WTC11 (cell line): ENCODE results near the gene FAM227B.
A peak's percentile ranks its signal among the peaks of the same experiment; 100 is the strongest.

ENCODE experiments used
- ATF1 ChIP-seq: sonication (generic); formaldehyde crosslinking; IDR thresholded peaks from 2 replicates; pipeline ENCODE4 v1.8.1; 2023; ENCODE audit warnings: mild to moderate bottlenecking, moderate library complexity, missing genetic modification reagents
- JUN ChIP-seq: sonication (generic); formaldehyde crosslinking; IDR thresholded peaks from 2 replicates; pipeline ENCODE4 v1.8.0; 2023; ENCODE audit warnings: mild to moderate bottlenecking, missing genetic modification reagents
- NR2C2 ChIP-seq: sonication (generic); formaldehyde crosslinking; IDR thresholded peaks from 2 replicates; pipeline ENCODE4 v1.8.0; 2022; ENCODE audit warnings: mild to moderate bottlenecking, missing genetic modification reagents
- NR3C1 ChIP-seq: sonication (generic); formaldehyde crosslinking; conservative IDR thresholded peaks from 2 replicates; pipeline ENCODE4 v1.8.1; 2023; ENCODE audit warnings: low read depth, mild to moderate bottlenecking, missing genetic modification reagents
- SMAD3 ChIP-seq: sonication (generic); formaldehyde crosslinking; IDR thresholded peaks from 2 replicates; pipeline ENCODE4 v1.8.0; 2022; ENCODE audit warnings: missing genetic modification reagents, mild to moderate bottlenecking, borderline replicate concordance
- TEAD4 ChIP-seq: sonication (generic); formaldehyde crosslinking; IDR thresholded peaks from 2 replicates; pipeline ENCODE4 v1.8.0; 2022; ENCODE audit warnings: mild to moderate bottlenecking, missing genetic modification reagents
- ZNF396 ChIP-seq: fragments of 250-450 bp; sonication (Bioruptor Pico); IDR thresholded peaks from 2 replicates; pipeline ENCODE4 v1.8.0; 2021; ENCODE audit warnings: mild to moderate bottlenecking, moderate library complexity, borderline replicate concordance
- ZNF423 ChIP-seq: fragments of 250-450 bp; sonication (Bioruptor Pico); IDR thresholded peaks from 2 replicates; pipeline ENCODE4 v2.1.2; 2022; ENCODE audit warnings: mild to moderate bottlenecking, moderate library complexity
- TF ChIP-seq, protein P1 (sequence below): sonication (generic); formaldehyde crosslinking; IDR thresholded peaks from 2 replicates; pipeline ENCODE4 v1.8.0; 2022; ENCODE audit warnings: mild to moderate bottlenecking, missing genetic modification reagents
- TF ChIP-seq, protein P2 (sequence below): fragments of 200-600 bp; IDR thresholded peaks from 2 replicates; pipeline ENCODE4 v1.8.0; 2022; ENCODE audit warnings: antibody characterized with exemption
- TF ChIP-seq, protein P3 (sequence below): sonication (generic); formaldehyde crosslinking; IDR thresholded peaks from 2 replicates; pipeline ENCODE4 v1.8.1; 2022; ENCODE audit warnings: missing genetic modification reagents, borderline replicate concordance
- TF ChIP-seq, protein P4 (sequence below): fragments of 250-450 bp; sonication (Bioruptor Pico); IDR thresholded peaks from 2 replicates; pipeline ENCODE4 v1.9.0; 2021; ENCODE audit warnings: mild to moderate bottlenecking

DNA sequence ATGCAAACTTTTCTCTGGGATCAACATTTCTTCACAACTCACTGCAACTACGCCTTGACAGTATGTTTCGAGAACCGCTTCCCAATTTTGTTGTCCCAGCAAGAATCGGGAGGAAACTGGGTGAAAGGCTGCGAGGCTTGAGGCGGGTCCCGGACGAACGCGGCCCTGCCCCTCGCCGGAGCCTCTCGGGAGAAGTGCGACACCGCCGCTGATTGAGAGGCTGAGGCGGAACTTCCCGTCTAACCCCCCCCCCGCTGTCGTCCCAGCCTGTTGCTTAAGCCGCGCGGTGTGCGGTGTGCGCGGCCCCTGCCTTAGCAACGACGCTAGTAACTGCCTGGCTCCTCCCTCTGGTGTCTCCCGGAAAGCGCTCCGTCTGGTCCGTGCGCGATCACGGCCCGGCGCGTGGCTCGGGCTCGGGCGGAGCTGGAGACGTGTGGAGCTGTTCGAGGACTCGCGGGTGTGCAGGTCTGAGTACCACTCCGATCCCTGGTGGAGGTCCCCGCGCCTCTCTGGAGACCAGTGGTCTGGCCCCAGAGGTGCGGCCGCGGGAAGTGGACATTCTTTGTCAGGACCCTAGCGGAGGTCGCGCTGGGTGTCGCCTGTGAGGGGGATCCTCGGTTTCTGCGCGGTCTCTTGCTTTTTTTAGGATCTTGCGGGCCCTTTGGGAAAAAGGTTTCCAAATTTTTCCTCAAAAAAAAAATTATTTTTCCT lies at the start of gene FAM227B, which contains the start of gene DTWD1:
- TF ChIP-seq, protein P1, sequence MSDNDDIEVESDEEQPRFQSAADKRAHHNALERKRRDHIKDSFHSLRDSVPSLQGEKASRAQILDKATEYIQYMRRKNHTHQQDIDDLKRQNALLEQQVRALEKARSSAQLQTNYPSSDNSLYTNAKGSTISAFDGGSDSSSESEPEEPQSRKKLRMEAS (CRISPR knock-in tag), result peak; percentile 97
- TF ChIP-seq, protein P2, sequence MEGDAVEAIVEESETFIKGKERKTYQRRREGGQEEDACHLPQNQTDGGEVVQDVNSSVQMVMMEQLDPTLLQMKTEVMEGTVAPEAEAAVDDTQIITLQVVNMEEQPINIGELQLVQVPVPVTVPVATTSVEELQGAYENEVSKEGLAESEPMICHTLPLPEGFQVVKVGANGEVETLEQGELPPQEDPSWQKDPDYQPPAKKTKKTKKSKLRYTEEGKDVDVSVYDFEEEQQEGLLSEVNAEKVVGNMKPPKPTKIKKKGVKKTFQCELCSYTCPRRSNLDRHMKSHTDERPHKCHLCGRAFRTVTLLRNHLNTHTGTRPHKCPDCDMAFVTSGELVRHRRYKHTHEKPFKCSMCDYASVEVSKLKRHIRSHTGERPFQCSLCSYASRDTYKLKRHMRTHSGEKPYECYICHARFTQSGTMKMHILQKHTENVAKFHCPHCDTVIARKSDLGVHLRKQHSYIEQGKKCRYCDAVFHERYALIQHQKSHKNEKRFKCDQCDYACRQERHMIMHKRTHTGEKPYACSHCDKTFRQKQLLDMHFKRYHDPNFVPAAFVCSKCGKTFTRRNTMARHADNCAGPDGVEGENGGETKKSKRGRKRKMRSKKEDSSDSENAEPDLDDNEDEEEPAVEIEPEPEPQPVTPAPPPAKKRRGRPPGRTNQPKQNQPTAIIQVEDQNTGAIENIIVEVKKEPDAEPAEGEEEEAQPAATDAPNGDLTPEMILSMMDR, result no peak
- TF ChIP-seq ATF1 (CRISPR knock-in tag) (no peak), ZNF423 (no peak), SMAD3 (CRISPR knock-in tag) (peak; percentile 91), JUN (CRISPR knock-in tag) (0 out of 2 replicates have a peak, but pooled peaks have one; percentile 50), ZNF396 (no peak), NR3C1 (CRISPR knock-in tag) (no peak), NR2C2 (no peak), TEAD4 (CRISPR knock-in tag) (no peak)
- TF ChIP-seq, protein P3, sequence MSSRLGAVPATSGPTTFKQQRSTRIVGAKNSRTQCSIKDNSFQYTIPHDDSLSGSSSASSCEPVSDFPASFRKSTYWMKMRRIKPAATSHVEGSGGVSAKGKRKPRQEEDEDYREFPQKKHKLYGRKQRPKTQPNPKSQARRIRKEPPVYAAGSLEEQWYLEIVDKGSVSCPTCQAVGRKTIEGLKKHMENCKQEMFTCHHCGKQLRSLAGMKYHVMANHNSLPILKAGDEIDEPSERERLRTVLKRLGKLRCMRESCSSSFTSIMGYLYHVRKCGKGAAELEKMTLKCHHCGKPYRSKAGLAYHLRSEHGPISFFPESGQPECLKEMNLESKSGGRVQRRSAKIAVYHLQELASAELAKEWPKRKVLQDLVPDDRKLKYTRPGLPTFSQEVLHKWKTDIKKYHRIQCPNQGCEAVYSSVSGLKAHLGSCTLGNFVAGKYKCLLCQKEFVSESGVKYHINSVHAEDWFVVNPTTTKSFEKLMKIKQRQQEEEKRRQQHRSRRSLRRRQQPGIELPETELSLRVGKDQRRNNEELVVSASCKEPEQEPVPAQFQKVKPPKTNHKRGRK (CRISPR knock-in tag), result no peak
- TF ChIP-seq, protein P4, sequence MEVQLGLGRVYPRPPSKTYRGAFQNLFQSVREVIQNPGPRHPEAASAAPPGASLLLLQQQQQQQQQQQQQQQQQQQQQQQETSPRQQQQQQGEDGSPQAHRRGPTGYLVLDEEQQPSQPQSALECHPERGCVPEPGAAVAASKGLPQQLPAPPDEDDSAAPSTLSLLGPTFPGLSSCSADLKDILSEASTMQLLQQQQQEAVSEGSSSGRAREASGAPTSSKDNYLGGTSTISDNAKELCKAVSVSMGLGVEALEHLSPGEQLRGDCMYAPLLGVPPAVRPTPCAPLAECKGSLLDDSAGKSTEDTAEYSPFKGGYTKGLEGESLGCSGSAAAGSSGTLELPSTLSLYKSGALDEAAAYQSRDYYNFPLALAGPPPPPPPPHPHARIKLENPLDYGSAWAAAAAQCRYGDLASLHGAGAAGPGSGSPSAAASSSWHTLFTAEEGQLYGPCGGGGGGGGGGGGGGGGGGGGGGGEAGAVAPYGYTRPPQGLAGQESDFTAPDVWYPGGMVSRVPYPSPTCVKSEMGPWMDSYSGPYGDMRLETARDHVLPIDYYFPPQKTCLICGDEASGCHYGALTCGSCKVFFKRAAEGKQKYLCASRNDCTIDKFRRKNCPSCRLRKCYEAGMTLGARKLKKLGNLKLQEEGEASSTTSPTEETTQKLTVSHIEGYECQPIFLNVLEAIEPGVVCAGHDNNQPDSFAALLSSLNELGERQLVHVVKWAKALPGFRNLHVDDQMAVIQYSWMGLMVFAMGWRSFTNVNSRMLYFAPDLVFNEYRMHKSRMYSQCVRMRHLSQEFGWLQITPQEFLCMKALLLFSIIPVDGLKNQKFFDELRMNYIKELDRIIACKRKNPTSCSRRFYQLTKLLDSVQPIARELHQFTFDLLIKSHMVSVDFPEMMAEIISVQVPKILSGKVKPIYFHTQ (CRISPR knock-in tag), result no peak
